Measurements from ENCODE around the gene ASGR1. TPM values are rescaled to one million over a fixed set of nuclear protein-coding genes. Genes with fewer than 3 reads are reported as not detected.

ASGR1 gene
- total and polyA plus RNA-seq, 2 of the 4 experiments (the other 2 are of a cell fraction), result 1.3 to 3.8 TPM

DNA sequence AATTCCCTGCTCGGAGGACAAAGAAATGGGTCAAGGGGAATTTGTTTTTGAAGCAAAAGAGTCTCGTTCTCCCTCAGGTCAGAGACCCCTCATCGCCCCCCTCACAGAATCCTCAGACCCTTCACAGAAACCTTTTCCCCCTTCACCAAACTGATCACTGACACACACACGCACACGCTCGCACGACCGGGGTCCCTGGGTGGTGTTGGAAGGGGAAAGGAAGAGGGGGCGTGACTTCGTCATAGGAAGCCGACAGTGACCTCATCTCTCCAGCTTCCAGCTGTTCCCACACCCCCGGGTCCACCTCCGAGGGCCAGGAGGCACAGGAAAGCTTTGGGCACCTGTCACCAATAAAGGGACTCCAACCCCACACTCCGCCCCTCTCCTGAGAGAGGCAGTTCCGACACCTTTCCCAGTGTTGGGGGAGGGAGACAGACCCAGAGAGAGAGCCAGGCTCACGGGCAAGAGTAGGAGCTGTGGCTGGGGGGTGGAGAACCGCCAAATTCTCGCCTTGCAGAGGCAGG is 1.2 kb downstream of the ASGR1 start:
- Histone ChIP-seq H3K4ac (ENCODE audit: low read depth, low read length) (peak overlapping the region; percentile 84), H3K79me1 (ENCODE audit: low read depth in 1 of 2, low read length in 2 of 2) (no peaks in the 10 kb centered on the region), H2BK5ac (ENCODE audit: low read depth, low read length, poor library complexity, severe bottlenecking) (no peak overlapping the region), H3K56ac (ENCODE audit: extremely low read depth, insufficient read depth, low read length) (no peak overlapping the region), H4K20me1 (ENCODE audit: insufficient read depth, low read length) (peaks cover 3% of the 10 kb centered on the region; the same call in 1 of the 2 replicates), H3K4me2 (ENCODE audit: low read depth, low read length) (peak overlapping the region; percentile 93), H2BK15ac (ENCODE audit: low read depth, low read length) (no peak overlapping the region), H3K14ac (replicated peaks; ENCODE audit: low read depth, low read length) (peak overlapping the region; percentile 79), H3K27ac (ENCODE audit: insufficient read depth, low read length) (no peak overlapping the region), H2AK9ac (replicated peaks; ENCODE audit: low read depth, low read length, poor library complexity) (peak overlapping the region; percentile 80), H2AK5ac (ENCODE audit: low read depth, low read length) (peak overlapping the region; percentile 0; the same call in 1 of the 2 replicates), H4K8ac (ENCODE audit: low read depth in 2 of 2, low read length in 2 of 2) (peak overlapping the region; percentile 80 to 83; a peak in 3 of 4 replicates), H3K9me3 (ENCODE audit: control insufficient read depth, insufficient read depth, low read length) (no peaks in the 10 kb centered on the region), H3K27me3 (ENCODE audit: control insufficient read depth, insufficient read depth, low read length) (no peaks in the 10 kb centered on the region), H2BK20ac (ENCODE audit: low read depth, low read length) (no peak overlapping the region), H3K36me3 (ENCODE audit: control insufficient read depth, insufficient read depth, low read length) (no peaks in the 10 kb centered on the region), H4K91ac (ENCODE audit: insufficient read depth, low read depth, low read length) (peak overlapping the region; percentile 31), H3K9ac (ENCODE audit: low read depth, low read length) (peak overlapping the region; percentile 75), H3K9me1 (ENCODE audit: insufficient read depth, low read length) (peaks cover 13% of the 10 kb centered on the region; the same call in 1 of the 2 replicates), H3K4me1 (ENCODE audit: control insufficient read depth, insufficient read depth, low read length) (peaks cover 2% of the 10 kb centered on the region; the same call in 1 of the 2 replicates), H3K4me3 (ENCODE audit: insufficient read depth, low read depth, low read length) (peak overlapping the region; percentile 59), H2AFZ (replicated peaks; ENCODE audit: low read length, poor library complexity) (peak overlapping the region; percentile 96), H2BK120ac (ENCODE audit: low read depth, low read length) (no peak overlapping the region), H4K5ac (ENCODE audit: low read depth, low read length) (peak overlapping the region; percentile 57; the same call in 1 of the 2 replicates), H3K18ac (ENCODE audit: low read depth, low read length) (no peak overlapping the region; the same call in 1 of the 2 replicates), H3K23ac (ENCODE audit: low read depth, low read length) (no peak overlapping the region; the same call in 1 of the 2 replicates)
- intact Hi-C loops (cut with micrococcal nuclease), result loop anchor here (1.0 to 2.0 kb wide), 2 partner anchors 41 to 126 kb away; no protein-coding TSS in a partner anchor
- in situ Hi-C loops (cut with MboI; ENCODE audit: low sequenced_read_pairs), result no loop called here
- ChIA-PET POLR2A (ENCODE audit: unreplicated experiment) (no interaction called here), CTCF (interaction anchor here (1.0 to 2.5 kb wide), 7 partner anchors 10 to 132 kb away, joined by 3 to 10 read pairs (median 4); no protein-coding TSS in a partner anchor)
- no TSS peak for BruUV-seq (replicated peaks)
- peak; percentile 71 for DNase-seq
- 0 out of 2 replicates have a peak, but pooled peaks have one; percentile 19 for TF ChIP-seq POLR2A (IDR thresholded peaks at IDR 0.05; ENCODE audit: low read depth, low read length)
- peak; percentile 16 for TF ChIP-seq RCOR1 (IDR thresholded peaks at IDR 0.05; ENCODE audit: insufficient replicate concordance, low read length)
- TF ChIP-seq MAFK (IDR thresholded peaks at IDR 0.05; ENCODE audit: low read depth, low read length), result no peak
- ATAC-seq (ENCODE audit: low read depth), result peak; percentile 24
- 20% methylated on average over 2 of the region's 18 CpGs; no CpG with 5 or more reads in 1 of the 2 experiments for WGBS, 2 experiments (ENCODE audit: extremely low coverage in 2 of 2, insufficient read length in 1 of 2)
- dilution Hi-C loops (cut with HindIII; ENCODE audit: low sequenced_read_pairs, unreplicated experiment), result no loop called here
